Keratinocyte (primary cell): Measurements from ENCODE around the gene SCARB1.

Experiments used
- EZH2 ChIP-seq: IDR thresholded peaks from one replicate; pipeline ENCODE4 v1.6.1; 2012; ENCODE audit warnings: inconsistent platforms, mild to moderate bottlenecking, low read length, moderate library complexity
- TF ChIP-seq, protein P1 (sequence below), 3 experiments: IDR thresholded peaks in 1 of 3; conservative IDR thresholded peaks in 1 of 3; optimal IDR thresholded peaks in 1 of 3; 2 replicates in 2 of 3; 3 replicates in 1 of 3; pipeline versions ENCODE3 to v1.5.1; 2011; ENCODE audit warnings: low read length in 3 of 3, mild to moderate bottlenecking in 3 of 3, moderate library complexity in 2 of 3, control low read depth in 1 of 3, inconsistent platforms in 1 of 3; ENCODE audit not compliant: insufficient read depth in 2 of 3; ENCODE audit errors: extremely low read depth in 1 of 3

DNA sequence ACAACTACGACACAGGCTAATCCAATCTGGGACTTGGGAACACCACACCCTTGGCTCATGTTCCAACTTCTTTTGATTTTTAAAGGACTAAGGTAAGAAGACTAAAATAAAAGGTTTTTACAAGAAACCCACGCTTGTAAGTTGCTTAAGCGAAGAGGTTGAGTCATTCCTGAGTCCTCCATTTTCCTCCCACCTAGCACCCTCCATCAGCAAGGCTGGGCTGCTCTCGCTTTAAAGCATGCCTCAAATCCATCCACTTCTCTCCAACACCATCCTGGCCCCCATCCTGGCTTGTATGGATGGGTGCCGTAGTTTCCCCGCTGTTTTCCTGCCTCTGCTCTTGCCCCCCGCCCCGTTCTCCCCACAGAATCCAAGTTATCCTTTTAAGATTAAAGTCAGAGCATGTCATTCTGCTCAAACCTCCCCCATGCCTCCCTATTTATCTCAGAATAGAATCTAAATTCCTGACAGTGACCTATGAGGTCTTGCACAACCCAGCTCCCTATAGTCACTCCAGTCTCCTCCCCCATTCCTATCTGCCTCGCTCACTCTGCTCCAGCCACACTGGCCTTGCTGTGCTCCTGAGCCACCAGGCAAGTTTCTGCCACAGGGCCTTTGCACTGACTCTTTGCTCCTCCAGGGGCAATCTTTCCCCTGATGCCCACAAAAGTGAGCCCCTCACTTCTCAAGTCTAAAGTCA, 34.5 kb downstream of the SCARB1 start:
- TF ChIP-seq, protein P1, sequence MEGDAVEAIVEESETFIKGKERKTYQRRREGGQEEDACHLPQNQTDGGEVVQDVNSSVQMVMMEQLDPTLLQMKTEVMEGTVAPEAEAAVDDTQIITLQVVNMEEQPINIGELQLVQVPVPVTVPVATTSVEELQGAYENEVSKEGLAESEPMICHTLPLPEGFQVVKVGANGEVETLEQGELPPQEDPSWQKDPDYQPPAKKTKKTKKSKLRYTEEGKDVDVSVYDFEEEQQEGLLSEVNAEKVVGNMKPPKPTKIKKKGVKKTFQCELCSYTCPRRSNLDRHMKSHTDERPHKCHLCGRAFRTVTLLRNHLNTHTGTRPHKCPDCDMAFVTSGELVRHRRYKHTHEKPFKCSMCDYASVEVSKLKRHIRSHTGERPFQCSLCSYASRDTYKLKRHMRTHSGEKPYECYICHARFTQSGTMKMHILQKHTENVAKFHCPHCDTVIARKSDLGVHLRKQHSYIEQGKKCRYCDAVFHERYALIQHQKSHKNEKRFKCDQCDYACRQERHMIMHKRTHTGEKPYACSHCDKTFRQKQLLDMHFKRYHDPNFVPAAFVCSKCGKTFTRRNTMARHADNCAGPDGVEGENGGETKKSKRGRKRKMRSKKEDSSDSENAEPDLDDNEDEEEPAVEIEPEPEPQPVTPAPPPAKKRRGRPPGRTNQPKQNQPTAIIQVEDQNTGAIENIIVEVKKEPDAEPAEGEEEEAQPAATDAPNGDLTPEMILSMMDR (optimal IDR thresholded peaks at IDR 0.05 in 1 of 3, IDR thresholded peaks at IDR 0.05 in 1 of 3, conservative IDR thresholded peaks at IDR 0.05 in 1 of 3; ENCODE audit: extremely low read depth in 1 of 3, insufficient read depth in 2 of 3, low read length in 3 of 3), result peak in 2 of 3 experiments; percentile 19 to 20
- TF ChIP-seq EZH2, result no peak
